Epithelial cell of prostate (primary cell): ENCODE results near the gene MRTFA.
"Not testable (repeated sequence)": the region's sequence is repeated elsewhere in the genome, so short reads cannot be mapped to it uniquely, and the experiment has no call there.

ENCODE experiments used
- DNase-seq: peaks from one replicate; pipeline ENCODE4 v3.0.0-alpha.2; 2011; ENCODE audit warnings: low read depth, low spot score
- H3K27ac ChIP-seq: fragments of 450-650 bp; 2 replicates; pipeline ENCODE4 v1.5.1; 2017; ENCODE audit warnings: mild to moderate bottlenecking

MRTFA gene

DNA sequence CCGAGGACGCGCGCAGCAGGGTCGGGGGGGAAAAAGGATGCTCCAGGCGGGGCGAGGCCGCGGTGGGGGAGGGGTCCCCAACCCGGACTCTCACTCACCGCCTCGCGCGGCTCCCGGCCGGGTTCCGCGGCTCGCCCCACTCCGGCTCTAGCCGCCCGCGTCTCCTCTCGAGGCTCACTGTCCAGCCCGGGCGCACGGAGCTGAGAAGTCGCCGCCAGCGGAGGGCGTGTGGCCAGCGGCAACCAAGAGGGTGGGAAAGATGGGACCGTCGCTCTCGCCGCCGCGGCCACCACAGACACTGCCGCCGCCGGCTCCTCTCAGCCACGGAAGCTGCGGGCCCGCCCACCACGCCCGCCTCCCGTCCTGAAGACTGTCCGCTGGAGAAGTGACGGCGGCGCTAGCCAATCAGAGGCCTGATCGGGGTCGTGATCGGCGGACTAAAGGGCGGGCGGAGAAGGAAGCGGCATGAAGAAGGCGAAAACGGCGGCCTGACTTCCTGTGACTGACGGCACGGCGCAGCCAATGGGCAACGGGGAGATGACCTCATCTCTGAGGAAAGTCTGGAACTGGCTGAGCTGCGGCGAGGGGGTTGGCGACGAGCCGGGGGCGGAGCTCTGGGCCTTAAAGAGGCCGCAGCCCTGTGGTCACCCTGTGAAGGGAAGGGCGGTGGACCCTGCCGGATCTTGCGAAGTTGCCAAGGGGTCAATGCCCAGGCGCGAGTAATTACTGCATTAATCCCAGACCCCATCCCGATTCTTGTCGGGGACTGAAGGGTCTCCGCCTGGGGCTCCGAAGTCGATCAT lies at the start of gene MRTFA:
MRTFA (minus strand) TSS at position 340 of the 803 bp plus-strand sequence.
- H3K27ac ChIP-seq, result peak within 1 kb of the TSS; percentile 62
- DNase-seq, result peak; percentile 98

DNA sequence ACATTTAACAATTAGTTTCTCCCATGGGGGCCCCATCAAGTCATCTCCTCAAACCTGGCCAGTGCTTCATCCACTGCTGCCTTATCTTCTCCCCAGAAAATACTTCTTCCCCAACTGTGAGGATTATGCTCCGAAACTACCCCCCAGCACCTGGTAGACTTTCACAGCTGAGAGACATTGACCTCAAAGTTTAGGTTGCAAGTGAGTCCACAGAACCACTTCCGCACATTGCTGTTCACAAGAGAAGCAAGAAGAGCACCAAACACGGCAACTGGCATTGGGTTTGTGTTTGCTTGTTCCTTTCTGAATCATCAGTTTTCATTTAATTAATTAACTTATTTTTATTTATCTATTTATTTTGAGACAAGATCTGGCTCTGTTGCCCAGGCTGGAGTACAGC lies 48.9 kb upstream of the MRTFA start:
- no peak for DNase-seq
- H3K27ac ChIP-seq, result no peak overlapping the region

DNA sequence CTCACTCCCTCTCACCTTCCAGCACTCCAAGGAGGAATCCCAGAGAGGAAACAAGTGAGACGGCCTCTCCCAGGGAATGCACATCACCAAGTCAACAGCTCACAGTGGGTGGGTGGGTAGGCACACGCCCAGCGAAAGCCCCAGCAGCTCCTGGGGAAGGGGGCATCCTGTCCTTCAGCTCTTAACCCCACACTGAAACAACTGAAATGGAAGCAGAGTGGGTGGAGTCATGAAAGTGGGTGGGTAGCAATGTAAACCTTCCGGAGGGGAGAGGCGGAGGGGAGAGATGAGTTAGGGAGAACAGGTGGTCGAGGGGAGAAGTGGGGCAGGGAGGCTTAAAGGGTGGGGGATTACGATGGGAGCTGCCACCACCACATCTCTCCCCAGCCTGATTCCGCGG lies 48.2 kb upstream of the MRTFA start:
- DNase-seq, result no peak
- no peak overlapping the region for H3K27ac ChIP-seq

DNA sequence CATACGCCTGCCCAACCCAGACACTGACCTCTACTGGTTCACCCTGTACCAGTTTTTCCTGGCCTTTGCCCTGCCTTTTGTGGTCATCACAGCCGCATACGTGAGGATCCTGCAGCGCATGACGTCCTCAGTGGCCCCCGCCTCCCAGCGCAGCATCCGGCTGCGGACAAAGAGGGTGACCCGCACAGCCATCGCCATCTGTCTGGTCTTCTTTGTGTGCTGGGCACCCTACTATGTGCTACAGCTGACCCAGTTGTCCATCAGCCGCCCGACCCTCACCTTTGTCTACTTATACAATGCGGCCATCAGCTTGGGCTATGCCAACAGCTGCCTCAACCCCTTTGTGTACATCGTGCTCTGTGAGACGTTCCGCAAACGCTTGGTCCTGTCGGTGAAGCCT lies 44.9 kb upstream of the MRTFA start:
- H3K27ac ChIP-seq, result no peak overlapping the region
- DNase-seq, result no peak

DNA sequence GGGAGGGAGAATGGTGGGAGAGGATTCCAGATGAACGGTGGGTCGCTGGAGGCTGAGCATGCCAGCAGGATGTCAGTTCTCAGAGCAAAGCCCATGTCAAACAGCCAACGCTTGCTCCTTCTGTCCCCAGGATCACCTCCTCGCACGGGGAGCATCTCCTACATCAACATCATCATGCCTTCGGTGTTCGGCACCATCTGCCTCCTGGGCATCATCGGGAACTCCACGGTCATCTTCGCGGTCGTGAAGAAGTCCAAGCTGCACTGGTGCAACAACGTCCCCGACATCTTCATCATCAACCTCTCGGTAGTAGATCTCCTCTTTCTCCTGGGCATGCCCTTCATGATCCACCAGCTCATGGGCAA lies 44.3 kb upstream of the MRTFA start:
- no peak overlapping the region for H3K27ac ChIP-seq
- DNase-seq, result no peak

DNA sequence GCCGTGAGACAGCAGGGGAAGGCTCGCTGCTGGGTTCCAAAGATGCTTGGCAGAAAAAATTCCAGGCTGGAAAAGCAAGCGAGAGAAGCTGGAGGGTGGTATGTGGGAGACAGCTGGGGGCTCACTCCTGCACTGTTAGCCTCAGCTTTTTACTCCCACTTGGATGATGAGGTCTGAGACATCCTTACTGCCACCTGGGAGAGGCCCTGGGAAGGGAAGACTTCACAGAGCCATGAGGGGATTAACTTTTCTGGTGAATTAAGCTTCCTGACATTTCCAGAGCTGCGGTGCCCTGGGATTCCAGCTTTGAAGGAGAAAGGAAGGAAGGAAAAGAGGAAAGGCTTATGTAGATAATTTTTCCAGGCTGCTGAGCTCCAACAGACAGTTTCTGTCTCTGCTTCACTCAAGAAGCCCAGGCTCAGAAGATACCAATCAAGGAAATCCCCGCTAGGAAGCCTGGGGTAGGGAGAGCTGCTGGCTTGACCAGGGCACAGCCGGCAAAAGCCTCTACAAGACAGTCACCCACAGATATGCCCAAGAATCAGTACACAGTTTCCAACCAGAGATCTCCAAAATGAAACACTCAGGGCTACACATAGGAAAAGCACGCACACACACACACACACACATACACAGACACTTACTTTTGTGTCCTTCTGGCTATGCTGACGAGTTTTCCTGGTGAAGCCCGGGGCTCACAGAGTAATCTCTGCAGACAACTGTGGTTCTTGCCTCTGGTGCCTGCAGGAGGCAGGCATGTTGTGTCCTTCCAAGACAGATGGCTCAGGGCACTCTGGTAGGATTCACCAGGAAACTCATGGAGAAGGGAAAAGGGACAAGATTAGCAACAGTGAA lies 43.7 kb upstream of the MRTFA start:
- no peak overlapping the region for H3K27ac ChIP-seq
- no peak for DNase-seq

DNA sequence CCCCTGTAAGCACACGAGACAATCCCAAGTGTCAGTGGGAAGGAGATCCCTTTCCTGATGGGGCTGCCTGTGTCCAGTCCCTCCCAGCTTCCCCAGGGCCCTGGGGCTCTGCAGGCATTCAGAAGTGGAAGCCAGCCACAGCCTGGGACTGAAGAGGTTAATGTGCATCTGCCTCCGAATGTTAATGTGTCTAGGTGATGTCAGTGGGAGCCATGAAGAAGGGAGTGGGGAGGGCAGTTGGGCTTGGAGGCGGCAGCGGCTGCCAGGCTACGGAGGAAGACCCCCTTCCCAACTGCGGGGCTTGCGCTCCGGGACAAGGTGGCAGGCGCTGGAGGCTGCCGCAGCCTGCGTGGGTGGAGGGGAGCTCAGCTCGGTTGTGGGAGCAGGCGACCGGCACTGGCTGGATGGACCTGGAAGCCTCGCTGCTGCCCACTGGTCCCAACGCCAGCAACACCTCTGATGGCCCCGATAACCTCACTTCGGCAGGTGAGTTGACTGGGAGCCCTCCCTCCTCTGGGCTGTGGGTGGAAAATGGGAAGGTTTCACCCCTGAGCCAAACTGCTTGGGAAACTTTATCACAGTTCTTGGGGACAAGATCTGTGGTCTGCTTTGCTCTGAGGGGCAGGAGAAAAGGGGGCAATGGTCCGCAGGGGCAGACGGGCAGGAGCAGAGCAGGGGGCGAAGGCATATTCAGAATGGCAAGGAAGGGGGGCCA lies 42.9 kb upstream of the MRTFA start, which contains the start of gene MCHR1:
MCHR1 (plus strand) TSS at position 236 of the 715 bp plus-strand sequence; CDS start at position 405, 169 bp downstream.
- no peak for DNase-seq

DNA sequence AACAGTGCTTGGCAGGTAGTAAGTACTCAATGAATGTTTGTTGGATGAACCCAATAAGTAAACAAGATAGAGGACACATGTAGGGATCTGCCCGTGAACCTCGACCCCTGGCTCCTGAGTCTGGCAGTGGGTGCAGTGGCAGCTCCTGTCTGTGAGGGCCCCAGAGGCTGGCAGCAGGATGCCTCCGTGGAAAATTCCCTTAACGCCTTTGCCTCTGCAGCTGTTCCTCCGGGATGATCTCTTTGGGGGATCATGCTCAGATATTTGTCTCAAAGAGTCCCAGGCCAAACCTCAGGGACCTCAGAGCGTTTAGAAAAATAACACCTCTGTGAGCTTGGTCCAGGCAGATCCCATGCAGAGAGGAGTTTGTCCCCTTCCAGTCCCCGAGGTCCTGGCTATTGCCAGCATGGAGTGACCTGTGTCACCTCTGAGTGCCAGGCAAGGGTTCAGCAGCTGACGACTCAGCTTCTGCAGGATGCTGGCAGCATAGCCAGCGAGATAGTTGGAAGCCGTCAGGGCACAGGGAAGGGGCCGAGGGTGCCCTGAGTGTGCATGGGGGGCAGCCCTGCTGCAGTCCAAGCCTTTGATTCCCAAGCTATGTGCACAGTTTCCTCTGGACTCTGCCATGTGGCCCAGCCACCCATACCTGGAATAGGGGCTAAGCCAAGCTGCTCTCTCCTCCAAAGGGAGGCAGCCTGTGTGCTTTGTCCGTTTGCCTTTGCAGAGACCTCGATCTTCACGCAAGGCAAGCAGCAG lies 42.2 kb upstream of the MRTFA start:
- no peak overlapping the region for H3K27ac ChIP-seq
- DNase-seq, result no peak

More for the DNA sequence above, 42.9 kb upstream of the MRTFA start, which contains the start of gene MCHR1:
- H3K27ac ChIP-seq, result no peak within 1 kb of the TSS

DNA sequence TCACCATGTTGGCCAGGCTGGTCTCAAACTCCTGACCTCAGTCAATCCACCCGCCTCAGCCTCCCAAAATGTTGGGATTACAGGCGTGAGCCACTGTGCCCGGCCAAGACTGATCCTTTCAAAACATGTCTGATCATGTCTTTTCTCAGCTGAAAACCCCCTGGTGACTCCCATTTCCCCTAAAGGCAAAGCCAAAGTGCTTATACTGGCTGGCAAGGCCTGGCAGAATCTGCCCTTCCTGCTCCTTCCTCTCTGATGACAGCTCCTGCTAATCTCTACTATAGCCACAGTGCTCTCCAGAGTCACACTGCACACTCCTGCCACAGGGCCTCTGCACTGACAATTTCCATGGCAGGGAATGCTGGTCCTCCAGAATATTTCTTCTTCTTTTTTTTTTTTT lies 40.1 kb upstream of the MRTFA start:
- H3K27ac ChIP-seq, result no peak overlapping the region
- no peak for DNase-seq

DNA sequence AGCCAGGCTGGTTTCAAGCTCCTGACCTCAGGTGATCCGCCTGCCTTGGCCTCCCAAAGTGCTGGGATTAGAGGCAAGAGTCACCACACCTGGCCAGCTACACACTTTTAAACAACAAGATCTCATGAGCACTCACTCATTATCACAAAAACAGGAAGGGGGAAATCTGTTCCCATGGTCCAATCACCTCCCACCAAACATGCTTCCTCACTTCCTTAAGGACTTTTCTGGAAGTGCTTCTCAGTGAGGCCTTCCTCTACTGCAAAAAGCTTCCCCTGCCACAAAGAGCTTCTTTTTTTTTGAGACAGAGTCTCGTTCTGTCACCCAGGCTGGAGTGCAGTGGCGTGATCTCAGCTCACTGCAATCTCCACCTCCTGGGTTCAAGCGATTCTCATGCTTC lies 39.6 kb upstream of the MRTFA start:
- DNase-seq, H3K27ac ChIP-seq: not testable (repeated sequence)

DNA sequence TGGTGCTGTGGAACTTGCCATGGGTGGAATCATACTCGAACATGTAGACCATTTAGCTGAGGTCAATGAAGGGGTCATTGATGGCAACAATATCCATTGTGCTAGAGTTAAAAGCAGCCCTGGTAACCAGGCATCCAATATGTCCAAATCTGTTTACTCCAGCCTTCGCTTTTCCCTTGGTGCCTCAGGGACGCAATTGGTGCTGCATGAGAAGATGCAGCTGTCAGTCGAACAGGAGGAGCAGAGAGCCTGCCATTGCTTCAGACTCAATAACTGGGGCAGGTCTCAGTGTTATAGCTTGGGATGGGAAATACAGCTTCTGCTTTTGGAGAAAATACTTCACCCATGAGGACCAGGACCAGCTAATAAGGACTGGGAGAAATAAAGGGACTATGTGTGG lies 37.8 kb upstream of the MRTFA start:
- no peak for DNase-seq
- H3K27ac ChIP-seq, result no peak overlapping the region

DNA sequence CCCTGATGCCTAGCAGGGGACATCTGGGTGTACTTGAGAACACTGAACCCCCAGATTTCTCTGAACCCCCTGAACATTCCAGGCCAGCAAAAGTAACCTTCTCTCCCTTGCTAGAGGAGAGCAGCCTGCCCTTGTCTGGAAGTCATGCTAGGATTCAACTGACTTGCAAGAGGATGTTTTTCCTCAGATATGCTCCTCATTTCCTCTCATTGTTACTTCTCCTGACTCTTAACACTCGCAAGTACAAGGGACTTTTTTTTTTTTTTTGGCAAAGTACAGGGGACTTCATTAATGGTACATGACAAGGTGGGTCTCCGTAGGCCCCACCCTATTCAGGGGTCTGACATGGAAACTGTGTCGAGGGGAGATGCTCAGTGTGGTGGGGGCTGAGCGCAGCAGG lies 36.5 kb upstream of the MRTFA start:
- DNase-seq, result no peak
- no peak overlapping the region for H3K27ac ChIP-seq

DNA sequence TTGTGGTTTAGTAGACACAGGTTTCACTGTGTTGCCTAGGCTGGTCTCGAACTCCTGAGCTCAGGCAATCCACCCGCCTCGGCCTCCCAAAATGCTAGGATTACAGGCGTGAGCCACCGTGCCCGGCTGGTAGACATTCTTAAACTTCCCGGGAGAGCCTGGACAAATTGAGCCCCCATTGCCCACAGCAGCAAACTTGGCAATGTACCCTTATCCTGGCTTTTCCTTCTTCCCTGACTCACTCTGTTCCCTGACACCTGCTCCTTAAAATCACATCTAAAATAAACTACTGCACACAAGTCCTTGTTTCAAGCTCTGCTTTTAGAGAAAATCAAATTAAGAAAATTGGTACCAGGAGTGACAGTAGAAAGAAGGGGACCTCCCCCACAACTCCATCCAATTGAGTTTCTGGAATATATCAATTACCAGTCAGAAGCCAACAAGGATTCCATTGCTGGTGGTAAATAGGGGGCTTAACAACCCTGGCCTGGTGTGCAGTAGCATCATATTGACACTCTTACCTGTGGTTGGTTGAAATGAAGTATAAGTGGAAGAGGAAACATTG lies 35.4 kb upstream of the MRTFA start:
- no peak overlapping the region for H3K27ac ChIP-seq
- DNase-seq, result no peak

DNA sequence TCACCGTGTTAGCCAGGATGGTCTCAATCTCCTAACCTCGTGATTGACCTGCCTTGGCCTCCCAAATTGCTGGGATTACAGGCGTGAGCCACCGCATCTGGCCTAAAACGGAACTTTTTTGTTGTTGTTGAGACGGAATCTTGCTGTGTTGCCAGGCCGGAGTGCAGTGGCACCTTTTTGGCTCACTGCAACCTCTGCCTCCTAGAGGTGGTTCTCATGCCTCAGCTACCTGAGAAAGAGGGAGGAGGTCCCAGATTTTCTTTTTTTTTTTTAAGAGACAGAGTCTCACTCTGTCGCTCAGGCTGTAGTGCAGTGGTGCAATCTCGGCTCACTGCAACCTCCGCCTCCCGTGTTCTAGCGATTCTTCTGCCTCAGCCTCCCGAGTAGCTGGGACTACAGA lies 34.9 kb upstream of the MRTFA start:
- H3K27ac ChIP-seq, result no peak overlapping the region
- DNase-seq, result no peak

DNA sequence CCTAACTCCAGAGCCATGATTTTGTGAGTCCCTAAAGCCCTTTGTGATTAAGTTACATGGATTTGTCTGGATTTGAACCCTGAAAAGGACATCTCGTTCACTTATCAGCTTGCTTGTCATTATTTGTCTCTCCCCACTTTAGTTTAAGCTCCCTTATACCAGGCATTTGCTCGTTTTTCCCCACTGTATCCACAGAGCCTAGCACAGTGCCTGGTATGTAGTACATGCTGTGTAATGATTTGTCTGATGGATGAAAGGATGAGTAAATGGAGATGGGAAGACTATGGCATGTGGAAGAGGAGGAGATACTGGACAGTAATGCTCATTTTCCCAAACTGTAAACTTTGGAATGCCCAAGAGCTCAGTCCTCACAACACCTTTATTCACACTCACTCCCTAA lies 33.5 kb upstream of the MRTFA start:
- DNase-seq, result no peak
- no peak overlapping the region for H3K27ac ChIP-seq

DNA sequence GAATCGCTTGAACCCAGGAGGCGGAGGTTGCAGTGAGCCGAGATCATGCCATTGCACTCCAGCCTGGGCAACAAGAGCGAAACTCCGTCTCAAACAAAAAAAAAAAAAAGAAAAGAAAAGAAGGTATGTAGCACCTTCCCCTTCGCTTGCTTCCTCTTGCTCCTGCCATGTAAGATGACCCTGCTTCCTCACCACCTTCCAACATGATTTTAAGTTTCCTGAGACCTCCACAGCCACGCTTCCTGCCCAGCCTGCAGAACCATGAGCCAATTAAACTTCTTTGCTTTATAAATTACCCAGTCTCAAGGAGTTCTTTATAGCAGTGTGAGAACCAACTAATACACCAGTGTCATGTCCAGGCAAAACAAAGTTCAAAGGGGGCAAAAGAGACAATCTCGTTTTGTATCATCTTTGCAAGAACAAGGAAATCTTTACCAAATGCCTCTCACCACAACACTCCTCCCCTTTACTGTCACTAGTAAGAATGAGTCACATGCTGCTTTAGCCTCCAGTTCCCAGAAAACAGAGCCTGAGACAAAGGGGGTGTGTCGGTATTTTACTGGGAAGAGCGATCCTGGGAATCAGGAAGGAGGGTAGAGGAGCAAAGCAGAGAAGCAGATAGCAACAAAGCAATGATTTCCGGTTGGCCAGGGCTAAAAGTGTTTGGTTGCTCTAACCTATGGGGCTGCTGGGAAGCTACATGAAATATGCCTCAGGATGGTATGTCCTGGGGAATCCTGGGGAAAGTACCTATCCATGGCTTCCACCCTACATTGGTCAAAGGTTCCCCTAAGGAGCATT lies 32.3 kb upstream of the MRTFA start:
- DNase-seq, result no peak
- peak overlapping the region; percentile 13 for H3K27ac ChIP-seq

DNA sequence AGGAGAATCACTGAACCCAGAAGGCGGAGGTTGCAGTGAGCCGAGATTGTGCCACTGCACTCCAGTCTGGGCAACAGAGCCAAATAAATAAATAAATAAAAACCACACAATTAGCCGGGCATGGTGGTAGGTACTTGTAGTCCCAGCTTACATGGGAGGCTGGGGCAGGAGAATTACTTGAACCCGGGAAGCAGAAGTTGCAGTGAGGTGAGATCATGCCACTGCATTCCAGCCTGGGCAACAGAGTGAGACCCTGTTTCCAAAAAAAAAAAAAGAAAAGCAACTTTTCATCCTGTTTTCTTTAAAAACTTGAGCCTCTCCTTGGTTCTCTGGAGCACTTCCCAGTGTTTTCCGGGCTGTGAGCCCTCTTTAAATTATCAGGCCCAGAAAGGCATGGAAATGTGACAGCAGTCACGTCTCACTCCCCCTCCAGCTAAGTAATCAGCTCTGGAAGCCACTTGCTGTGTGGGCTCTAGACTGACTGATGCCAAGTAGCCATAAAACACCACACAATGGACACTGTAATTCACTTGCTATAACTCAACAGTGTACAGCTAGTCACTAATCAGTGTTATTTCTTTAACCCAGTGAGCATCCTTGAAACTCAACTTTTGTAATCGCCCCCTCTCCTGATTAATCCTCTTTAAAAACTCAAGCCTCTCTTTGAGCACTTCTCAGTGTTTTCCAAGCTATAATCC lies 29.8 kb upstream of the MRTFA start:
- H3K27ac ChIP-seq, result no peak overlapping the region
- DNase-seq, result no peak

DNA sequence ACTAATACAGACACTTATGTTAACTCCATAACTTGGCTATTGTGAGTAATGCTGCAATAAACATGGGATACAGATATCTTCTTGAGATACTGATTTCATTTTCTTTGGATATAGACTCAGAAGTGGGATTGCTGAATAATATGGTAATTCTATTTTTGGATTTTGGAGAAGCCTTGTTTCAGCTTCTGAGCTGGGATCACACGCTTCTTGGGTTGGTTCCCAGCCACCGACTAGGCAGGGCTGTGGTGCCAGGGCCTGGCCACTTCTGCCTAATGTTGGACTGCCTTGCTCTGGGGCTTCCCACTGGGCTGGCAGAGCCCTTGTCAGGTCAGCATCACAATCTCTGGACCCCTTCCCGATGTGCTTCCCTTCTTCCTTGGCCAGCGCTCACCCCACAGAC lies 28.8 kb upstream of the MRTFA start:
- H3K27ac ChIP-seq, result no peak overlapping the region
- DNase-seq, result no peak
